ENCODE data around the gene DCAKD. TPM values are rescaled to one million over a fixed set of nuclear protein-coding genes. Genes with fewer than 3 reads are reported as not detected.

DCAKD gene
- total RNA-seq, 1 experiment from 2014 or later = 57.7 TPM

GRCh38 chr17:44988044-44988942 lies 63.1 kb downstream of the DCAKD start:
- Mint-ChIP-seq H3K9me3 (no peaks in the 10 kb centered on the region), H3K36me3 (no peaks in the 10 kb centered on the region), H3K27me3 (ENCODE audit: low read depth) (peaks cover 9% of the 10 kb centered on the region), H3K4me3 (peak overlapping the region; percentile 67), H3K27ac (peak overlapping the region; percentile 79), H3K4me1 (peaks cover 34% of the 10 kb centered on the region)
- ChIA-PET CTCF (interaction anchor here (0.8 to 2.9 kb wide), 22 partner anchors 8 to 212 kb away, joined by 3 to 25 read pairs (median 5); partner anchors contain the start of genes ACBD4 and C1QL1), POLR2A (interaction anchor here (0.6 to 1.7 kb wide), 2 partner anchors 20 to 433 kb away, joined by 3 to 8 read pairs; partner anchors contain the start of gene C1QL1)
- ATAC-seq (peak; percentile 4), DNase-seq (ENCODE audit: low spot score) (peak; percentile 33)
- TF ChIP-seq MAX (CRISPR knock-in tag; IDR thresholded peaks at IDR 0.05) (peak; percentile 38), E2F5 (CRISPR knock-in tag; IDR thresholded peaks at IDR 0.05) (peak; percentile 51; the same call in 1 of the 2 replicates), ZNF396 (CRISPR knock-in tag; IDR thresholded peaks at IDR 0.05; ENCODE audit: borderline replicate concordance) (no peak), GTF2I (CRISPR knock-in tag; conservative IDR thresholded peaks at IDR 0.05) (no peak)

GRCh38 chr17:44983563-44983962 lies 67.9 kb downstream of the DCAKD start:
- no peak overlapping the region for H3K27ac Mint-ChIP-seq
- H3K9me3 Mint-ChIP-seq = no peaks in the 10 kb centered on the region
- DNase-seq (ENCODE audit: low spot score) (no peak), ATAC-seq (no peak)
- no peak for TF ChIP-seq MYBL2 (CRISPR knock-in tag; IDR thresholded peaks at IDR 0.05)
- no peak for TF ChIP-seq NFYB (CRISPR knock-in tag; conservative IDR thresholded peaks at IDR 0.05; ENCODE audit: low read depth)
- no peak for TF ChIP-seq ZNF121 (CRISPR knock-in tag; IDR thresholded peaks at IDR 0.05)
- no peak for TF ChIP-seq ZNF263 (CRISPR knock-in tag; IDR thresholded peaks at IDR 0.05; ENCODE audit: low read depth)
- TF ChIP-seq NR3C1 (CRISPR knock-in tag; conservative IDR thresholded peaks at IDR 0.05; ENCODE audit: low read depth) = no peak
- TF ChIP-seq JUN (CRISPR knock-in tag; IDR thresholded peaks at IDR 0.05) = no peak
- TF ChIP-seq HMGA2 (CRISPR knock-in tag; IDR thresholded peaks at IDR 0.05) = no peak
- TF ChIP-seq ZNF138 (CRISPR knock-in tag; conservative IDR thresholded peaks at IDR 0.05) = no peak
- TF ChIP-seq SMAD4 (CRISPR knock-in tag; IDR thresholded peaks at IDR 0.05) = no peak
- no peak for TF ChIP-seq E2F5 (CRISPR knock-in tag; IDR thresholded peaks at IDR 0.05)
- no peak for TF ChIP-seq ZNF425 (CRISPR knock-in tag; conservative IDR thresholded peaks at IDR 0.05)
- no peak for TF ChIP-seq ELF4 (CRISPR knock-in tag; IDR thresholded peaks at IDR 0.05; ENCODE audit: low read depth)
- no peak for TF ChIP-seq AR (CRISPR knock-in tag; IDR thresholded peaks at IDR 0.05)
- no peak for TF ChIP-seq NR2C2 (CRISPR knock-in tag; IDR thresholded peaks at IDR 0.05)
- TF ChIP-seq PRDM15 (CRISPR knock-in tag; IDR thresholded peaks at IDR 0.05) = no peak
- CTCF ChIA-PET = interaction anchor here (0.6 to 1.0 kb wide), 2 partner anchors 15 to 330 kb away, joined by 3 read pairs; partner anchors contain the start of gene C1QL1
- peaks cover 20% of the 10 kb centered on the region for H3K4me1 Mint-ChIP-seq
- peaks cover 5% of the 10 kb centered on the region for H3K27me3 Mint-ChIP-seq (ENCODE audit: low read depth)
- POLR2A ChIA-PET = interaction anchor here (0.6 to 0.7 kb wide), 2 partner anchors 35 to 73 kb away, joined by 3 to 6 read pairs; no protein-coding TSS in a partner anchor
- no peak overlapping the region for H3K4me3 Mint-ChIP-seq
- no peaks in the 10 kb centered on the region for H3K36me3 Mint-ChIP-seq
